Spleen (tissue), 11 donors: ENCODE measurements around the gene ZC3H8. TPM values are rescaled to one million over a fixed set of nuclear protein-coding genes. Genes with fewer than 3 reads are reported as not detected.
"Not testable (repeated sequence)": the region's sequence is repeated elsewhere in the genome, so short reads cannot be mapped to it uniquely, and the experiment has no call there.

Source experiments
- DNase-seq: peaks from one replicate; pipeline ENCODE4 v3.0.0-alpha.2; 2020
- H3K27ac ChIP-seq, 8 donors: fragments of 200-600 bp; sonication (generic) in 7 of 8; 1 replicate in 4 of 8; 2 replicates in 4 of 8; pipeline versions ENCODE4 v1.5.0 to v1.8.0; 2016 to 2021; ENCODE audit warnings: inconsistent platforms in 4 of 8, mild to moderate bottlenecking in 4 of 8, moderate library complexity in 1 of 8
- H3K27me3 ChIP-seq, 7 donors: fragments of 200-600 bp; sonication (generic) in 6 of 7; replicated peaks in 1 of 7; 1 replicate in 4 of 7; 2 replicates in 3 of 7; pipeline versions ENCODE4 v1.5.0 to v1.8.0; 2016 to 2021; ENCODE audit warnings: inconsistent platforms in 3 of 7, mild to moderate bottlenecking in 1 of 7
- H3K36me3 ChIP-seq, 6 donors: fragments of 200-600 bp; sonication (generic) in 5 of 6; 1 replicate in 4 of 6; 2 replicates in 2 of 6; pipeline versions ENCODE4 v1.5.0 to v1.8.0; 2016 to 2021; ENCODE audit warnings: inconsistent platforms in 2 of 6
- H3K4me1 ChIP-seq, 6 donors: fragments of 200-600 bp; sonication (generic) in 5 of 6; 1 replicate in 3 of 6; 2 replicates in 3 of 6; pipeline versions ENCODE4 v1.5.0 to v1.8.0; 2016 to 2021; ENCODE audit warnings: inconsistent platforms in 3 of 6
- H3K4me3 ChIP-seq, 8 donors: fragments of 200-600 bp; sonication (generic) in 7 of 8; 1 replicate in 4 of 8; 2 replicates in 4 of 8; pipeline versions ENCODE4 v1.5.0 to v1.8.0; 2016 to 2021; ENCODE audit warnings: inconsistent platforms in 4 of 8, mild to moderate bottlenecking in 4 of 8, moderate library complexity in 2 of 8
- H3K9me3 ChIP-seq, 8 donors: fragments of 200-600 bp; sonication (generic) in 7 of 8; 1 replicate in 4 of 8; 2 replicates in 4 of 8; pipeline versions ENCODE4 v1.5.0 to v1.8.0; 2016 to 2021; ENCODE audit warnings: inconsistent platforms in 4 of 8
- CTCF ChIP-seq, 11 experiments: fragments of 200-600 bp in 7 of 11; fragments of 450-650 bp in 4 of 11; sonication (generic) in 4 of 11; IDR thresholded peaks in 8 of 11; conservative IDR thresholded peaks in 3 of 11; 1 replicate in 7 of 11; 2 replicates in 4 of 11; pipeline versions ENCODE4 v1.4.0 to v1.8.0; 2016 to 2021; ENCODE audit warnings: antibody characterized with exemption in 11 of 11, inconsistent platforms in 4 of 11, mild to moderate bottlenecking in 1 of 11
- POLR2A ChIP-seq, 3 donors: fragments of 450-650 bp; IDR thresholded peaks; one replicate each; pipeline ENCODE4 v1.5.1; 2017; ENCODE audit warnings: antibody characterized with exemption in 3 of 3, mild to moderate bottlenecking in 1 of 3
- POLR2AphosphoS5 ChIP-seq, 3 donors: sonication (generic); formaldehyde crosslinking; IDR thresholded peaks; one replicate each; pipeline ENCODE4 v1.5.1; 2017; ENCODE audit warnings: antibody characterized with exemption in 3 of 3
- whole genome bisulfite sequencing, 5 donors: extraction: QIAGEN DNeasy Blood & Tissue Kit in 3 of 5; methylation state at CpG; one replicate each; pipeline versions ENCODE4 v1.1.5 to v1.1.7; 2013 to 2018; 5-methylcytosine and 5-hydroxymethylcytosine counted together
- intact Hi-C: fragments of 100-400 bp; cut with DNase I; formaldehyde crosslinking; loops from one replicate; pipeline ENCODE4 v1.15.0; 2023; ENCODE audit warnings: low total_unique reads
- polyA plus RNA-seq, 3 donors: library from polyadenylated mRNA; stranded (reverse); fragments of 200-250 nt; gene quantifications; one replicate each; pipeline ENCODE4 v1.2.1, GENCODE V29; 2013
- total RNA-seq, 7 donors: library from RNA; depleted of rRNA in 3 of 7; stranded (reverse); fragments of >200 nt in 3 of 7; fragmentation: NEBNext Ultra II Directional in 4 of 7; extraction: Animal tissue kit (Norgen Biotek cat#: 25700) in 4 of 7; gene quantifications; one replicate each; pipeline versions ENCODE4 v1.1.0 to v1.2.1, GENCODE V29; 2016 to 2021
- donor health status: healthy with polysubstance abuse.
- donor health status: DM: no; HTN: no; CAD: no; lungs with moderate emphysema.
- donor health status: DM: no; HTN: no; CAD: no.
- donor health status: Bipolar disorder and iron deficiency.
- donor health status: healthy.
- donor health status: DM: no; HTN: no; CAD: no.
- donor health status: DM: yes; HTN: yes; CAD: no.

Gene ZC3H8
- total and polyA plus RNA-seq, 10 donors, result 5.7 to 70.5 (median 13.2) TPM

GRCh38 chr2:112290648-112291047, 35.8 kb upstream of the ZC3H8 start:
- no peaks in the 10 kb centered on the region for H3K27me3 ChIP-seq
- DNase-seq, result no peak
- no peak overlapping the region for H3K27ac ChIP-seq
- no peaks in the 10 kb centered on the region for H3K9me3 ChIP-seq
- no peak for TF ChIP-seq POLR2AphosphoS5 (IDR thresholded peaks at IDR 0.05)
- TF ChIP-seq CTCF (IDR thresholded peaks at IDR 0.05 in 8 of 11, conservative IDR thresholded peaks at IDR 0.05 in 3 of 11), result no peak
- TF ChIP-seq POLR2A (IDR thresholded peaks at IDR 0.05), result no peak
- no peaks in the 10 kb centered on the region for H3K36me3 ChIP-seq
- 42 to 95% (median 67%) methylated on average over 1 of the region's 1 CpG for WGBS, 5 donors
- intact Hi-C loops, result no loop called here
- no peak overlapping the region for H3K4me3 ChIP-seq
- H3K4me1 ChIP-seq, result no peaks in the 10 kb centered on the region

- intact Hi-C loops, result no loop called here
- Histone ChIP-seq H3K4me1 (no peaks in the 10 kb centered on the region), H3K27me3 (no peaks in the 10 kb centered on the region), H3K27ac (no peak overlapping the region), H3K36me3 (no peaks in the 10 kb centered on the region), H3K9me3 (no peaks in the 10 kb centered on the region), H3K4me3 (no peak overlapping the region)
- no peak for TF ChIP-seq POLR2A (IDR thresholded peaks at IDR 0.05)
- TF ChIP-seq CTCF (IDR thresholded peaks at IDR 0.05 in 8 of 11, conservative IDR thresholded peaks at IDR 0.05 in 3 of 11), result no peak
- no peak for TF ChIP-seq POLR2AphosphoS5 (IDR thresholded peaks at IDR 0.05)
- DNase-seq, result no peak
- 71 to 83% (median 82%) methylated on average over 3 of the region's 3 CpGs for WGBS, 5 donors
Measured at GRCh38 chr2:112290088-112290487, 35.2 kb upstream of the ZC3H8 start.

- H3K27me3 ChIP-seq, DNase-seq, H3K4me3 ChIP-seq, H3K9me3 ChIP-seq, H3K36me3 ChIP-seq, intact Hi-C loops, H3K27ac ChIP-seq, H3K4me1 ChIP-seq: not testable (repeated sequence)
- WGBS, 5 donors, result 89 to 100% (median 94%) methylated on average over 2 of the region's 2 CpGs
Measured at GRCh38 chr2:112283535-112283934, 28.7 kb upstream of the ZC3H8 start.

GRCh38 chr2:112282066-112282465, 27.2 kb upstream of the ZC3H8 start:
- H3K9me3 ChIP-seq, H3K36me3 ChIP-seq, H3K4me3 ChIP-seq, H3K27me3 ChIP-seq, intact Hi-C loops, DNase-seq, H3K27ac ChIP-seq: not testable (repeated sequence)
- H3K4me1 ChIP-seq, result peaks cover 4 to 22% (median 9%) of the 10 kb centered on the region in 6 donors
- 93 to 98% (median 96%) methylated on average over 4 of the region's 4 CpGs for WGBS, 5 donors

GRCh38 chr2:112277596-112278220, 22.9 kb upstream of the ZC3H8 start:
- TF ChIP-seq CTCF (IDR thresholded peaks at IDR 0.05 in 8 of 11, conservative IDR thresholded peaks at IDR 0.05 in 3 of 11) (no peak), POLR2A (IDR thresholded peaks at IDR 0.05) (no peak)
- no peak overlapping the region for H3K27ac ChIP-seq
- intact Hi-C loops, result no loop called here
- H3K4me3 ChIP-seq, result no peak overlapping the region
- peaks cover 9 to 43% (median 25%) of the 10 kb centered on the region in 6 donors for H3K4me1 ChIP-seq
- 84 to 90% (median 86%) methylated on average over 5 of the region's 5 CpGs for WGBS, 5 donors
- H3K9me3 ChIP-seq, result no peaks in the 10 kb centered on the region
- no peak for DNase-seq
- H3K27me3 ChIP-seq, result no peaks in the 10 kb centered on the region
- no peaks in the 10 kb centered on the region for H3K36me3 ChIP-seq
